ENCODE results near the gene KLHL22.

Gene KLHL22

GRCh38 chr22:20525048-20525447 is 29.5 kb upstream of the KLHL22 start:
- DNase-seq (ENCODE audit: insufficient read length, low spot score), result no peak
- TF ChIP-seq TAF1 (IDR thresholded peaks at IDR 0.05; ENCODE audit: low read depth, low read length) (no peak), SPI1 (IDR thresholded peaks at IDR 0.05; ENCODE audit: low read depth, low read length) (no peak), PAX5 (IDR thresholded peaks at IDR 0.05; ENCODE audit: insufficient read depth, low read length, severe bottlenecking) (no peak), POU2F2 (IDR thresholded peaks at IDR 0.05; ENCODE audit: low read depth, low read length) (no peak), POLR2AphosphoS5 (IDR thresholded peaks at IDR 0.05; ENCODE audit: low read depth, low read length) (no peak), POLR2A (IDR thresholded peaks at IDR 0.05; ENCODE audit: low read depth, low read length) (no peak)
- FAIRE-seq, result no peak

- no peak for DNase-seq (ENCODE audit: insufficient read length, low spot score)
- no peak for FAIRE-seq
- TF ChIP-seq POLR2A (IDR thresholded peaks at IDR 0.05; ENCODE audit: low read depth, low read length) (no peak), TAF1 (IDR thresholded peaks at IDR 0.05; ENCODE audit: low read depth, low read length) (no peak), PAX5 (IDR thresholded peaks at IDR 0.05; ENCODE audit: insufficient read depth, low read length, severe bottlenecking) (no peak), POU2F2 (IDR thresholded peaks at IDR 0.05; ENCODE audit: low read depth, low read length) (no peak), SPI1 (IDR thresholded peaks at IDR 0.05; ENCODE audit: low read depth, low read length) (no peak), POLR2AphosphoS5 (IDR thresholded peaks at IDR 0.05; ENCODE audit: low read depth, low read length) (no peak)
Measured at GRCh38 chr22:20524004-20524481, 28.4 kb upstream of the KLHL22 start.

- no peak for DNase-seq (ENCODE audit: insufficient read length, low spot score)
- no peak for TF ChIP-seq POLR2AphosphoS5 (IDR thresholded peaks at IDR 0.05; ENCODE audit: low read depth, low read length)
- TF ChIP-seq TAF1 (IDR thresholded peaks at IDR 0.05; ENCODE audit: low read depth, low read length), result no peak
- no peak for TF ChIP-seq SPI1 (IDR thresholded peaks at IDR 0.05; ENCODE audit: low read depth, low read length)
- TF ChIP-seq PAX5 (IDR thresholded peaks at IDR 0.05; ENCODE audit: insufficient read depth, low read length, severe bottlenecking), result no peak
- TF ChIP-seq POU2F2 (IDR thresholded peaks at IDR 0.05; ENCODE audit: low read depth, low read length), result no peak
- TF ChIP-seq POLR2A (IDR thresholded peaks at IDR 0.05; ENCODE audit: low read depth, low read length), result no peak
- no peak for FAIRE-seq
Measured at GRCh38 chr22:20523086-20523983, 27.7 kb upstream of the KLHL22 start.

GRCh38 chr22:20522134-20523004 is 26.8 kb upstream of the KLHL22 start:
- peak; percentile 18; the same call in 1 of the 2 replicates for TF ChIP-seq POLR2A (IDR thresholded peaks at IDR 0.05; ENCODE audit: low read depth, low read length)
- TF ChIP-seq POLR2AphosphoS5 (IDR thresholded peaks at IDR 0.05; ENCODE audit: low read depth, low read length), result no peak
- TF ChIP-seq POU2F2 (IDR thresholded peaks at IDR 0.05; ENCODE audit: low read depth, low read length), result no peak
- no peak for TF ChIP-seq SPI1 (IDR thresholded peaks at IDR 0.05; ENCODE audit: low read depth, low read length)
- no peak for TF ChIP-seq PAX5 (IDR thresholded peaks at IDR 0.05; ENCODE audit: insufficient read depth, low read length, severe bottlenecking)
- TF ChIP-seq TAF1 (IDR thresholded peaks at IDR 0.05; ENCODE audit: low read depth, low read length), result no peak
- no peak for FAIRE-seq
- DNase-seq (ENCODE audit: insufficient read length, low spot score), result no peak

GRCh38 chr22:20520093-20520511 is 24.5 kb upstream of the KLHL22 start:
- TF ChIP-seq TAF1 (IDR thresholded peaks at IDR 0.05; ENCODE audit: low read depth, low read length) (no peak), SPI1 (IDR thresholded peaks at IDR 0.05; ENCODE audit: low read depth, low read length) (no peak), POU2F2 (IDR thresholded peaks at IDR 0.05; ENCODE audit: low read depth, low read length) (no peak), POLR2AphosphoS5 (IDR thresholded peaks at IDR 0.05; ENCODE audit: low read depth, low read length) (no peak), PAX5 (IDR thresholded peaks at IDR 0.05; ENCODE audit: insufficient read depth, low read length, severe bottlenecking) (no peak), POLR2A (IDR thresholded peaks at IDR 0.05; ENCODE audit: low read depth, low read length) (no peak)
- DNase-seq (ENCODE audit: insufficient read length, low spot score) (no peak), FAIRE-seq (no peak)

GRCh38 chr22:20519558-20519957 is 24.0 kb upstream of the KLHL22 start:
- no peak for FAIRE-seq
- TF ChIP-seq POLR2A (IDR thresholded peaks at IDR 0.05; ENCODE audit: low read depth, low read length) (no peak), TAF1 (IDR thresholded peaks at IDR 0.05; ENCODE audit: low read depth, low read length) (no peak), POU2F2 (IDR thresholded peaks at IDR 0.05; ENCODE audit: low read depth, low read length) (no peak)
- no peak for DNase-seq (ENCODE audit: insufficient read length, low spot score)

GRCh38 chr22:20517841-20518592 is 22.4 kb upstream of the KLHL22 start:
- TF ChIP-seq POLR2AphosphoS5 (IDR thresholded peaks at IDR 0.05; ENCODE audit: low read depth, low read length) (no peak), SPI1 (IDR thresholded peaks at IDR 0.05; ENCODE audit: low read depth, low read length) (no peak), TAF1 (IDR thresholded peaks at IDR 0.05; ENCODE audit: low read depth, low read length) (no peak), PAX5 (IDR thresholded peaks at IDR 0.05; ENCODE audit: insufficient read depth, low read length, severe bottlenecking) (no peak)
- DNase-seq (ENCODE audit: insufficient read length, low spot score) (no peak), FAIRE-seq (no peak)

- DNase-seq (ENCODE audit: insufficient read length, low spot score) (no peak), FAIRE-seq (no peak)
- no peak for TF ChIP-seq POU2F2 (IDR thresholded peaks at IDR 0.05; ENCODE audit: low read depth, low read length)
Measured at GRCh38 chr22:20517422-20517821, 21.8 kb upstream of the KLHL22 start.

GRCh38 chr22:20516399-20516798 is 20.8 kb upstream of the KLHL22 start:
- FAIRE-seq (no peak), DNase-seq (ENCODE audit: insufficient read length, low spot score) (no peak)
- TF ChIP-seq SPI1 (IDR thresholded peaks at IDR 0.05; ENCODE audit: low read depth, low read length), result no peak
- no peak for TF ChIP-seq POLR2A (IDR thresholded peaks at IDR 0.05; ENCODE audit: low read depth, low read length)
- no peak for TF ChIP-seq POU2F2 (IDR thresholded peaks at IDR 0.05; ENCODE audit: low read depth, low read length)
- no peak for TF ChIP-seq POLR2AphosphoS5 (IDR thresholded peaks at IDR 0.05; ENCODE audit: low read depth, low read length)
- TF ChIP-seq PAX5 (IDR thresholded peaks at IDR 0.05; ENCODE audit: insufficient read depth, low read length, severe bottlenecking), result no peak
- TF ChIP-seq TAF1 (IDR thresholded peaks at IDR 0.05; ENCODE audit: low read depth, low read length), result no peak
